ENCODE results near the gene BDNF.
"Not testable (repeated sequence)": the region's sequence is repeated elsewhere in the genome, so short reads cannot be mapped to it uniquely, and the experiment has no call there.

Gene BDNF

GRCh38 chr11:27700351-27701301, at the start of gene BDNF:
Gene BDNF (minus strand): TSS chr11:27700455. CDS start chr11:27658564, 41,891 bp downstream.
- no peak for DNase-seq

GRCh38 chr11:27740362-27741013, 40.2 kb upstream of the BDNF start:
- DNase-seq = no peak

GRCh38 chr11:27735281-27735680, 35.0 kb upstream of the BDNF start:
- DNase-seq = no peak

GRCh38 chr11:27731803-27732202, 31.5 kb upstream of the BDNF start:
- DNase-seq = not testable (repeated sequence)

- DNase-seq = no peak
Observed at GRCh38 chr11:27726981-27727380, 26.7 kb upstream of the BDNF start.

GRCh38 chr11:27723687-27724086, 23.4 kb upstream of the BDNF start:
- no peak for DNase-seq

- no peak for DNase-seq
Observed at GRCh38 chr11:27722953-27723344, 22.7 kb upstream of the BDNF start.

- no peak for DNase-seq
Observed at GRCh38 chr11:27722117-27722952, 22.1 kb upstream of the BDNF start.

GRCh38 chr11:27721264-27722116, 21.2 kb upstream of the BDNF start:
- no peak for DNase-seq

GRCh38 chr11:27720277-27720830, 20.1 kb upstream of the BDNF start:
- DNase-seq = no peak

- DNase-seq = no peak
Observed at GRCh38 chr11:27719546-27719925, 19.3 kb upstream of the BDNF start.

- DNase-seq = no peak
Observed at GRCh38 chr11:27718863-27719545, 18.7 kb upstream of the BDNF start.

GRCh38 chr11:27718346-27718862, 18.1 kb upstream of the BDNF start:
- DNase-seq = no peak

- DNase-seq = no peak
Observed at GRCh38 chr11:27717801-27718229, 17.6 kb upstream of the BDNF start.

- DNase-seq = no peak
Observed at GRCh38 chr11:27717377-27717776, 17.1 kb upstream of the BDNF start.

- DNase-seq = no peak
Observed at GRCh38 chr11:27716835-27717234, 16.6 kb upstream of the BDNF start.

GRCh38 chr11:27716216-27716615, 16.0 kb upstream of the BDNF start:
- no peak for DNase-seq

- DNase-seq = no peak
Observed at GRCh38 chr11:27711725-27712124, 11.5 kb upstream of the BDNF start.

- no peak for DNase-seq
Observed at GRCh38 chr11:27710536-27710935, 10.3 kb upstream of the BDNF start.

GRCh38 chr11:27707676-27708075, 7.4 kb upstream of the BDNF start:
- DNase-seq = no peak
